HEK293 (cell line): Measurements from ENCODE around the gene DLGAP3.

Experiments
- CTCF ChIP-seq: fragments of 450-650 bp; formaldehyde crosslinking; IDR thresholded peaks from 2 replicates; pipeline ENCODE4 v1.5.1; 2016; ENCODE audit warnings: missing biosample characterization, missing genetic modification characterization
- FEZF1 ChIP-seq: fragments of 450-650 bp; formaldehyde crosslinking; IDR thresholded peaks from 2 replicates; pipeline ENCODE4 v1.5.1; 2016; ENCODE audit warnings: missing biosample characterization, missing genetic modification characterization
- HIC1 ChIP-seq: fragments of 450-650 bp; formaldehyde crosslinking; IDR thresholded peaks from 2 replicates; pipeline ENCODE4 v1.5.1; 2016; ENCODE audit warnings: missing biosample characterization, missing genetic modification characterization
- INSM2 ChIP-seq: fragments of 450-650 bp; formaldehyde crosslinking; IDR thresholded peaks from 2 replicates; pipeline ENCODE4 v1.5.1; 2016; ENCODE audit warnings: missing biosample characterization, missing genetic modification characterization
- PRDM2 ChIP-seq: fragments of 450-650 bp; formaldehyde crosslinking; IDR thresholded peaks from 2 replicates; pipeline ENCODE4 v1.5.1; 2016; ENCODE audit warnings: missing biosample characterization, missing genetic modification characterization, borderline replicate concordance
- SP2 ChIP-seq: fragments of 450-650 bp; formaldehyde crosslinking; IDR thresholded peaks from 2 replicates; pipeline ENCODE4 v1.5.1; 2016; ENCODE audit warnings: missing biosample characterization, missing genetic modification characterization
- YY1 ChIP-seq: fragments of 450-650 bp; formaldehyde crosslinking; IDR thresholded peaks from 2 replicates; pipeline ENCODE4 v1.5.1; 2018; ENCODE audit warnings: missing biosample characterization, missing genetic modification characterization
- ZFP37 ChIP-seq: fragments of 450-650 bp; formaldehyde crosslinking; IDR thresholded peaks from 2 replicates; pipeline ENCODE4 v1.5.1; 2016; ENCODE audit warnings: missing biosample characterization, missing genetic modification characterization
- ZNF132 ChIP-seq: fragments of 450-650 bp; formaldehyde crosslinking; IDR thresholded peaks from 2 replicates; pipeline ENCODE4 v1.5.1; 2017; ENCODE audit warnings: missing biosample characterization, missing genetic modification characterization, borderline replicate concordance
- ZNF138 ChIP-seq: fragments of 450-650 bp; formaldehyde crosslinking; IDR thresholded peaks from 2 replicates; pipeline ENCODE4 v1.5.1; 2016; ENCODE audit warnings: missing biosample characterization, missing genetic modification characterization, borderline replicate concordance
- ZNF24 ChIP-seq: fragments of 450-650 bp; formaldehyde crosslinking; IDR thresholded peaks from 2 replicates; pipeline ENCODE4 v1.5.1; 2016; ENCODE audit warnings: missing biosample characterization, missing genetic modification characterization
- ZNF280D ChIP-seq: fragments of 450-650 bp; formaldehyde crosslinking; IDR thresholded peaks from 2 replicates; pipeline ENCODE4 v1.5.1; 2016; ENCODE audit warnings: missing biosample characterization, missing genetic modification characterization
- ZNF324 ChIP-seq: fragments of 450-650 bp; formaldehyde crosslinking; IDR thresholded peaks from 2 replicates; pipeline ENCODE4 v1.5.1; 2016; ENCODE audit warnings: missing biosample characterization, missing genetic modification characterization
- ZNF362 ChIP-seq: fragments of 450-650 bp; formaldehyde crosslinking; IDR thresholded peaks from 2 replicates; pipeline ENCODE4 v1.5.1; 2016; ENCODE audit warnings: missing biosample characterization, missing genetic modification characterization
- ZNF449 ChIP-seq: fragments of 450-650 bp; formaldehyde crosslinking; IDR thresholded peaks from 2 replicates; pipeline ENCODE4 v1.5.1; 2017; ENCODE audit warnings: missing biosample characterization, mild to moderate bottlenecking, missing genetic modification characterization, moderate library complexity
- ZNF510 ChIP-seq: fragments of 450-650 bp; formaldehyde crosslinking; IDR thresholded peaks from 2 replicates; pipeline ENCODE4 v1.5.1; 2018; ENCODE audit warnings: mild to moderate bottlenecking, missing genetic modification characterization, missing biosample characterization; ENCODE audit not compliant: insufficient replicate concordance
- ZNF561 ChIP-seq: fragments of 450-650 bp; IDR thresholded peaks from 2 replicates; pipeline ENCODE4 v1.5.1; 2018; ENCODE audit warnings: missing biosample characterization, missing genetic modification characterization, borderline replicate concordance
- ZNF654 ChIP-seq: fragments of 450-650 bp; formaldehyde crosslinking; IDR thresholded peaks from 2 replicates; pipeline ENCODE4 v1.5.1; 2016; ENCODE audit warnings: low read depth, missing biosample characterization, missing genetic modification characterization
- ZNF677 ChIP-seq: fragments of 450-650 bp; IDR thresholded peaks from 2 replicates; pipeline ENCODE4 v1.5.0; 2018; ENCODE audit warnings: missing biosample characterization, mild to moderate bottlenecking, missing genetic modification characterization, moderate library complexity

Gene DLGAP3

GRCh38 chr1:34852677-34853217 is 76.7 kb downstream of the DLGAP3 start (continued):
- TF ChIP-seq ZNF24 (tag by site-specific recombination) (peak; percentile 72; the same call in 1 of the 2 replicates), YY1 (no peak), ZNF654 (peak; percentile 85), SP2 (peak; percentile 7; the same call in 1 of the 2 replicates), CTCF (peak; percentile 97), HIC1 (tag by site-specific recombination) (peak; percentile 75), INSM2 (no peak), ZNF138 (tag by site-specific recombination) (no peak), ZNF324 (tag by site-specific recombination) (peak; percentile 40; the same call in 1 of the 2 replicates), ZNF132 (tag by site-specific recombination) (no peak), FEZF1 (tag by site-specific recombination) (no peak), ZNF677 (tag by site-specific recombination) (no peak), ZNF280D (tag by site-specific recombination) (no peak), ZNF449 (tag by site-specific recombination) (no peak), ZNF362 (tag by site-specific recombination) (no peak), ZNF561 (tag by site-specific recombination) (no peak), PRDM2 (tag by site-specific recombination) (no peak), ZFP37 (tag by site-specific recombination) (0 out of 2 replicates have a peak, but pooled peaks have one; percentile 56), ZNF510 (tag by site-specific recombination) (no peak)
